22Rv1 (cell line): ENCODE data around the gene STK36.

ENCODE experiments used
- CTCF ChIP-seq: fragments of 450-650 bp; IDR thresholded peaks from 2 replicates; pipeline ENCODE4 v1.5.1; 2017; ENCODE audit warnings: mild to moderate bottlenecking
- ZFX ChIP-seq: fragments of 450-650 bp; IDR thresholded peaks from 2 replicates; pipeline ENCODE4 v1.6.1; 2017; ENCODE audit warnings: antibody characterized with exemption, borderline replicate concordance

GRCh38 chr2:218631837-218632236 lies 40.0 kb upstream of the STK36 start:
- TF ChIP-seq CTCF (no peak), ZFX (no peak)
